ENCODE results near the gene OCA2.
A peak's percentile ranks its signal among the peaks of the same experiment; 100 is the strongest.
"Not testable (repeated sequence)": the region's sequence is repeated elsewhere in the genome, so short reads cannot be mapped to it uniquely, and the experiment has no call there.

Gene OCA2

GRCh38 chr15:28125673-28126651 is 26.8 kb upstream of the OCA2 start:
- DNase-seq (ENCODE audit: low spot score) = peak; percentile 60
- TF ChIP-seq CTCF (IDR thresholded peaks at IDR 0.05; ENCODE audit: extremely low read depth, missing control alignments) = peak; percentile 30

- no peak for DNase-seq (ENCODE audit: low spot score)
- TF ChIP-seq CTCF (IDR thresholded peaks at IDR 0.05; ENCODE audit: extremely low read depth, missing control alignments) = no peak
Observed at GRCh38 chr15:28124841-28125240, 25.7 kb upstream of the OCA2 start.

GRCh38 chr15:28123408-28124023 is 24.4 kb upstream of the OCA2 start:
- DNase-seq (ENCODE audit: low spot score) = peak; percentile 79
- peak; percentile 49 for TF ChIP-seq CTCF (IDR thresholded peaks at IDR 0.05; ENCODE audit: extremely low read depth, missing control alignments)

- no peak for TF ChIP-seq CTCF (IDR thresholded peaks at IDR 0.05; ENCODE audit: extremely low read depth, missing control alignments)
- no peak for DNase-seq (ENCODE audit: low spot score)
Observed at GRCh38 chr15:28122038-28122949, 23.2 kb upstream of the OCA2 start.

GRCh38 chr15:28121577-28121976 is 22.5 kb upstream of the OCA2 start:
- not testable (repeated sequence) for DNase-seq (ENCODE audit: low spot score)

- no peak for DNase-seq (ENCODE audit: low spot score)
- TF ChIP-seq CTCF (IDR thresholded peaks at IDR 0.05; ENCODE audit: extremely low read depth, missing control alignments) = no peak
Observed at GRCh38 chr15:28120359-28120640, 21.2 kb upstream of the OCA2 start.

- no peak for DNase-seq (ENCODE audit: low spot score)
- TF ChIP-seq CTCF (IDR thresholded peaks at IDR 0.05; ENCODE audit: extremely low read depth, missing control alignments) = no peak
Observed at GRCh38 chr15:28118531-28118930, 19.4 kb upstream of the OCA2 start.

All from GM20000 (cell line).